MCF 10A (cell line): ENCODE data around the gene SEC22C. TPM values are rescaled to one million over a fixed set of nuclear protein-coding genes. Genes with fewer than 3 reads are reported as not detected.

ENCODE experiments used
- BruUV-seq: library from RNA; stranded (reverse); fragments of 400-500 nt; replicated peaks from 2 replicates; lab custom pipeline; 2021; lab: Mats Ljungman, UMichigan
- CTCF ChIA-PET: fragments of 300-600 bp; sonication (Branson Sonifier 250); formaldehyde crosslinking; extraction: SDS; loops from one replicate; lab custom pipeline; 2021; ENCODE audit warnings: antibody characterized with exemption, inconsistent platforms; lab: Yijun Ruan, JAX
- POLR2A ChIA-PET: fragments of 300-600, 350-650 bp; sonication (Branson Sonifier 250); formaldehyde crosslinking; extraction: SDS; loops from one replicate; lab custom pipeline; 2020; ENCODE audit warnings: antibody characterized with exemption, inconsistent platforms; lab: Yijun Ruan, JAX
- DNase-seq: peaks from one replicate; pipeline ENCODE4 v3.0.0-alpha.2; 2018; ENCODE audit not compliant: unreplicated experiment
- H3K27ac Mint-ChIP-seq: one replicate; pipeline ENCODE4 v1.8.0; 2022; ENCODE audit warnings: mild to moderate bottlenecking, low read depth, mixed read lengths; ENCODE audit not compliant: unreplicated experiment
- H3K27me3 Mint-ChIP-seq: one replicate; pipeline ENCODE4 v1.8.0; 2022; ENCODE audit warnings: mixed read lengths; ENCODE audit not compliant: insufficient read depth, unreplicated experiment
- H3K36me3 Mint-ChIP-seq: one replicate; pipeline ENCODE4 v1.8.0; 2022; ENCODE audit warnings: mild to moderate bottlenecking, moderate library complexity, mixed read lengths; ENCODE audit not compliant: insufficient read depth, unreplicated experiment
- H3K4me1 Mint-ChIP-seq: one replicate; pipeline ENCODE4 v1.8.0; 2022; ENCODE audit warnings: mixed read lengths; ENCODE audit not compliant: insufficient read depth, unreplicated experiment
- H3K4me3 Mint-ChIP-seq: one replicate; pipeline ENCODE4 v1.8.0; 2022; ENCODE audit warnings: mild to moderate bottlenecking, moderate library complexity, mixed read lengths; ENCODE audit not compliant: unreplicated experiment
- H3K9me3 Mint-ChIP-seq: one replicate; pipeline ENCODE4 v1.8.0; 2022; ENCODE audit warnings: mixed read lengths; ENCODE audit not compliant: unreplicated experiment
- CTCF ChIP-seq: fragments of 200-600 bp; IDR thresholded peaks from one replicate; pipeline ENCODE4 v1.8.0; 2022; ENCODE audit warnings: antibody characterized with exemption, mild to moderate bottlenecking; ENCODE audit not compliant: unreplicated experiment
- intact Hi-C: fragments of 100-400 bp; cut with micrococcal nuclease; formaldehyde crosslinking; loops from 2 replicates; pipeline ENCODE4 v1.14.1; 2022
- total RNA-seq: library from RNA; stranded (reverse); gene quantifications from 2 replicates; pipeline ENCODE4 v1.2.3, GENCODE V29; 2022

The SEC22C gene
- total RNA-seq, 1 experiment from 2014 or later, result 55.7 TPM

- POLR2A ChIA-PET, result interaction anchor here (1.0 to 5.4 kb wide), 4 partner anchors 8 to 22 kb away, joined by 3 to 35 read pairs (median 4); partner anchors contain the start of gene NKTR
Observed at GRCh38 chr3:42612217-42612616, 30.4 kb upstream of the SEC22C start.

GRCh38 chr3:42610976-42611375, 29.2 kb upstream of the SEC22C start:
- intact Hi-C loops, result no loop called here
- Mint-ChIP-seq H3K36me3 (peaks cover 68% of the 10 kb centered on the region), H3K4me1 (peaks cover 19% of the 10 kb centered on the region), H3K9me3 (no peaks in the 10 kb centered on the region), H3K27ac (no peak overlapping the region), H3K27me3 (no peaks in the 10 kb centered on the region), H3K4me3 (no peak overlapping the region)
- no peak for DNase-seq
- no peak for TF ChIP-seq CTCF
- BruUV-seq, result no TSS peak
- CTCF ChIA-PET, result interaction anchor here (0.7 to 0.8 kb wide), 3 partner anchors 19 to 602 kb away, joined by 3 read pairs; no protein-coding TSS in a partner anchor
- POLR2A ChIA-PET, result interaction anchor here (1.2 to 1.5 kb wide), 2 partner anchors 10 to 30 kb away, joined by 5 to 11 read pairs; partner anchors contain the start of gene NKTR

More at GRCh38 chr3:42612217-42612616, 30.4 kb upstream of the SEC22C start:
- BruUV-seq, result no TSS peak
- no peak overlapping the region for H3K4me3 Mint-ChIP-seq
- no peaks in the 10 kb centered on the region for H3K9me3 Mint-ChIP-seq
- intact Hi-C loops, result no loop called here
- TF ChIP-seq CTCF, result no peak
- no peaks in the 10 kb centered on the region for H3K27me3 Mint-ChIP-seq
- peaks cover 16% of the 10 kb centered on the region for H3K4me1 Mint-ChIP-seq
- no peak overlapping the region for H3K27ac Mint-ChIP-seq
- H3K36me3 Mint-ChIP-seq, result peaks cover 69% of the 10 kb centered on the region
- DNase-seq, result no peak
- CTCF ChIA-PET, result interaction anchor here (1.0 to 2.6 kb wide), 6 partner anchors 10 to 66 kb away, joined by 3 to 15 read pairs (median 4); partner anchors contain the start of gene SEC22C

GRCh38 chr3:42608581-42608980, 26.8 kb upstream of the SEC22C start:
- Mint-ChIP-seq H3K27ac (no peak overlapping the region), H3K9me3 (no peaks in the 10 kb centered on the region), H3K27me3 (no peaks in the 10 kb centered on the region), H3K4me1 (peaks cover 21% of the 10 kb centered on the region), H3K4me3 (no peak overlapping the region), H3K36me3 (peaks cover 79% of the 10 kb centered on the region)
- intact Hi-C loops, result no loop called here
- TF ChIP-seq CTCF, result no peak
- POLR2A ChIA-PET, result interaction anchor here (1.6 to 2.4 kb wide), 2 partner anchors 8 to 18 kb away, joined by 4 to 10 read pairs; partner anchors contain the start of genes NKTR and SS18L2
- no TSS peak for BruUV-seq
- no peak for DNase-seq
- CTCF ChIA-PET, result interaction anchor here (0.6 to 1.0 kb wide), 2 partner anchors 26 to 44 kb away, joined by 3 read pairs; no protein-coding TSS in a partner anchor

DNA sequence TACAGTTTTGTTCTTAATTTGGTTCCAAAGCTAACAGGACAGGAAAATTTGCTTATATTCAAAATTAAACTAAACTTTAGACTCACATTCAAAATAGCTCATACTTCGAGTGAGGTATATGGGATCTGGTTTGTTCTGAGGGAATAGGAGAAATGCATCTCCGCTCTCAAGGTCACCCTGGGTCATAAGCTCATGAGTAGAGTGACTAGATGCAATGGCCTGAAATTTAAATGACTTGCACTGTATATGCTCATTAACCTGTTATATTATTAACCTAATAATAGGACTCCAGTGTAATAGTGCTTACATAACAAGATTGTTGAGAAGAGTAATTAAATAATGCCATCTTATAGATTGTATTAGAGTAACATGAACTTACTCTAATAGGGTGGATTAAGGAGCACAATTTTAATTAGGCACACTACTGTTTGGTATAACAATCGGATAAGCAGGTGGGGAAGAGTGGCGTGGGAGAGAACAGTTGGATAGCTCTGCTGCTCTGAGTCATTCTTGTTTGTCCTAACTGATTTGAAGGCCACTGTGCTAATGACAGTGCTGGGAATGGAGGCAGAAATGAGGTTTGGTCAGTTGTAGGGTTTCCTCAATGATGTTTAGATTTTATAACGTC, 23.9 kb upstream of the SEC22C start:
- POLR2A ChIA-PET, result interaction anchor here (0.7 to 1.0 kb wide), 4 partner anchors 15 to 25 kb away, joined by 3 to 4 read pairs (median 3); partner anchors contain the start of genes SEC22C and SS18L2
- TF ChIP-seq CTCF, result no peak
- peaks cover 24% of the 10 kb centered on the region for H3K4me1 Mint-ChIP-seq
- H3K9me3 Mint-ChIP-seq, result no peaks in the 10 kb centered on the region
- peaks cover 66% of the 10 kb centered on the region for H3K36me3 Mint-ChIP-seq
- H3K27me3 Mint-ChIP-seq, result no peaks in the 10 kb centered on the region
- H3K4me3 Mint-ChIP-seq, result no peak overlapping the region
- peak overlapping the region; percentile 32 for H3K27ac Mint-ChIP-seq
- CTCF ChIA-PET, result interaction anchor here (0.6 to 0.8 kb wide), 4 partner anchors 12 to 534 kb away, joined by 3 to 6 read pairs (median 3); no protein-coding TSS in a partner anchor
- intact Hi-C loops, result no loop called here
- DNase-seq, result peak; percentile 31
- no TSS peak for BruUV-seq
